ENCODE results near the gene ITLN2.
A peak's percentile ranks its signal among the peaks of the same experiment; 100 is the strongest.
"Not testable (repeated sequence)": the region's sequence is repeated elsewhere in the genome, so short reads cannot be mapped to it uniquely, and the experiment has no call there.

Gene ITLN2

DNA sequence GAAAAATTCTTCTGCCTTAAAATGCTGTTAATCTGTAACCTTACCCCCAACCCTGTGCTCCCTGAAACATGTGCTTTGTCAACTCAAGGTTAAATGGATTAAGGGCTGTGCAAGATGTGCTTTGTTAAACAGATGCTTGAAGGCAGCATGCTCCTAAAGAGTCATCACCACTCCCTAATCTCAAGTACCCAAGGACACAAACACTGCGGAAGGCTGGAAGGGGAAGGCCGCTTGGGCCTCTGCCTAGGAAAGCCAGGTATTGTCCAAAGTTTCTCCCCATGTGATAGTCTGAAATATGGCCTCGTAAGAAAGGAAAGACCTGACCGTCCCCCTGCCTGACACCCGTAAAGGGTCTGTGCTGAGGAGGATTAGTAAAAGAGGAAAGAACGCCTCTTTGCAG lies 41.4 kb downstream of the ITLN2 start:
- not testable (repeated sequence) for H3K27ac Mint-ChIP-seq (ENCODE audit: low read depth); DNase-seq (ENCODE audit: low spot score in 2 of 2); ATAC-seq (replicated peaks; ENCODE audit: extremely low read depth, poor library complexity, severe bottlenecking); H3K36me3 Mint-ChIP-seq (ENCODE audit: insufficient read depth); H3K9me3 Mint-ChIP-seq; H3K4me3 Mint-ChIP-seq; H3K4me1 Mint-ChIP-seq
- H3K27me3 Mint-ChIP-seq, result peaks cover 17% of the 10 kb centered on the region

DNA sequence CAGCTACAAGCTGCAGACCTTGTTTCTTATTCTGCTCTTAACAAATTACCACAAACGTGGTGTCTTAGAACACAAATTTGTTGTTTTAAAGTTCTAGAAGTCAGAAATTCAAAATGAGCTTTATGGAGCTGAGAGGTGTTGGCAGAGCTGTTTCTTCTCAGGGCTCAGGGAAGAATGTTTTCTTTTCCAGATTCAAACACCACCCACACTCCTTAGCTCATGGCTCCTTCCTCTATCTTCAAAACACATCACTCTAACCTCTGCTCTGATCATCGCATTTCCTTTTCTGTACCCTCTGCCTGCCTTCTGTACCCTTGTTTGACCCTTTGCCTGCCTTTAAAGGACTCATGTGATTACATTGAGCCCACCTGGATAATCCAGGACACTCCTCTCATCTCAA lies 42.7 kb downstream of the ITLN2 start:
- Mint-ChIP-seq H3K4me3 (no peak overlapping the region), H3K4me1 (no peaks in the 10 kb centered on the region), H3K36me3 (ENCODE audit: insufficient read depth) (no peaks in the 10 kb centered on the region), H3K27ac (ENCODE audit: low read depth) (no peak overlapping the region), H3K27me3 (peaks cover 12% of the 10 kb centered on the region), H3K9me3 (no peaks in the 10 kb centered on the region)
- DNase-seq (ENCODE audit: low spot score in 2 of 2), result no peak
- no peak for ATAC-seq (replicated peaks; ENCODE audit: extremely low read depth, poor library complexity, severe bottlenecking)

DNA sequence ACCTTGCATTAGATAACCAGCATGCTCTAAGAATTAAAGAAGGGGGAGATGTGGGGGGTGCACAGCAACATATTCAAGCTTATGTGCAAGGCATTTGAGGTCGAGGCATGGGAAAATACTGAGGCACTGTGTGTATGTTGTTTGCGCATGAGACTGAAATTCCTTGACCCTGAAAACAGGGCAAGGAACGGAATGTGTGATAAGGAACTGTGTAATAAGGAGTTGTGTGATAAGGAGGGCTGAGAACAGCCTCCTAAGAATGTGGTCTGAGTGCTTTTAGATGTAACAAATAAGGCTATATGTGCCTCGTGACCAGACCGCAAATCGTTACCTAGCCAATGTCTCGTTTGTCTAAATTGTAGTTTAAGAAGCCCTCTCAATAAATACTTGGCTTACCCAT lies 43.2 kb downstream of the ITLN2 start:
- DNase-seq (ENCODE audit: low spot score in 2 of 2) (no peak), ATAC-seq (replicated peaks; ENCODE audit: extremely low read depth, poor library complexity, severe bottlenecking) (no peak)
- Mint-ChIP-seq H3K27me3 (peaks cover 8% of the 10 kb centered on the region), H3K36me3 (ENCODE audit: insufficient read depth) (no peaks in the 10 kb centered on the region), H3K27ac (ENCODE audit: low read depth) (no peak overlapping the region), H3K4me3 (no peak overlapping the region), H3K9me3 (no peaks in the 10 kb centered on the region), H3K4me1 (no peaks in the 10 kb centered on the region)

DNA sequence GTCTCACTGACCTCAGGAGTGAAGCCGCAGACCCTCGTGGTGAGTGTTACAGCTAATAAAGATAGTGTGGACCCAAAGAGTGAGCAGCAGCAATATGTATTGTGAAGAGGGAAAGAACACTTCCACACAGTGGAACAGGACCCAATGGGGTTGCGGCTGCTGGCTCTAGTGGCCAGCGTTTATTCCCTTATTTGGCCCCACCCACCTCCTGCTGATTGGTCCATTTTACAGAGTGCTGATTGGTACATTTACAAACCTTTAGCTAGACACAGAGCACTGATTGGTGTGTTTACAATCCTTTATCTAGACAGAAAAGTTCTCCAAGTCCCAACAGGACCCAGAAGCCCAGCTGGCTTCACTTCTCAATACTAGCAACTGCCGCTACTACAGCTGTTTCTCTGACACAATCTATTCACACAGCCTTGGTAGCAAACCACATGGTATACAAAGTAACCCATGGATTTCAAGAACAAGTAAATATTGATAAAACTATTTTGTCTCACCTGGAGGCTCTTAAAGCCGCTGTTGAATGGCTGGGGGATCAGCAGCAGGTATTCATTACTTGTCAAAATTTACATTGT lies 44.3 kb downstream of the ITLN2 start:
- DNase-seq (ENCODE audit: low spot score in 2 of 2), result no peak
- H3K36me3 Mint-ChIP-seq (ENCODE audit: insufficient read depth), result no peaks in the 10 kb centered on the region
- H3K4me3 Mint-ChIP-seq, result no peak overlapping the region
- H3K27ac Mint-ChIP-seq (ENCODE audit: low read depth), result no peak overlapping the region
- no peaks in the 10 kb centered on the region for H3K4me1 Mint-ChIP-seq
- no peaks in the 10 kb centered on the region for H3K9me3 Mint-ChIP-seq
- no peaks in the 10 kb centered on the region for H3K27me3 Mint-ChIP-seq
- ATAC-seq (replicated peaks; ENCODE audit: extremely low read depth, poor library complexity, severe bottlenecking), result no peak

DNA sequence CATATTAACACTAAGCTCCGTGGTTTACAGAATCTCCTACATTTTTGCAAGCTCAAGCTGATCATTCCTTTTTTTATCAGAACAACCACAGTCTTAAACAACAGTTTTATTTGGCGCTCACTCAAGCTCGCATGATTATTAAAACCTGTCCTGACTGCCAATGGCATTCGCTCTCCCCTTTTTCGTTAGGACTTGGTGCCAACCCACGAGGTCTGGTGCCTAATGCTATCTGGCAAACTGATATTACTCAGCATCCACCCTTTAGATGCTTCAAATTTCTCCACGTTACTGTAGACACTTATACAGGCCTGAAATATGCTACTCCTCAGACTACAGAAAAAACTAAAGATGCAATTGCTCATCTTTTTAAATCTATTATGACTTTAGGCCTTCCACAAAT lies 46.6 kb downstream of the ITLN2 start:
- Mint-ChIP-seq H3K36me3 (ENCODE audit: insufficient read depth) (no peaks in the 10 kb centered on the region), H3K9me3 (no peaks in the 10 kb centered on the region), H3K27ac (ENCODE audit: low read depth) (peak overlapping the region; percentile 17), H3K4me3 (no peak overlapping the region), H3K4me1 (no peaks in the 10 kb centered on the region), H3K27me3 (no peaks in the 10 kb centered on the region)
- ATAC-seq (replicated peaks; ENCODE audit: extremely low read depth, poor library complexity, severe bottlenecking), result no peak
- DNase-seq (ENCODE audit: low spot score in 2 of 2), result no peak

DNA sequence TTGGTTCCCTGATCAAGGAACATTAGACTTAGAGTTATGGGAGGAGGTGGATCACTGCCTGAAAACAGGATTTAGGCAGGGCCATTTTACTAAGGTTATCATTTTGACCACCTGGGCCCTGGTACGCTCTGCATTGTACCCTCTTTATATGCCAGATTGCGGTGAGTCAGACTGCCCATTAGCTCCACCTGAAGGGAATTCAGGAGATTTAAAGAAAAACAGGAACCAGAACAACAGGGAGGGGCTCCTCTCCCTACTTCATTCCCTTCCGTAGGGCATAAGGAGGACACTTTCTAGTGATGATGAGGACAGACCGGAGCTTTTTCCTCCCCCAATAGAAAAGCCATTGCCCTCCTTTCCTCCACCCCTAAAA lies 49.0 kb downstream of the ITLN2 start:
- Mint-ChIP-seq H3K4me3 (no peak overlapping the region), H3K27ac (ENCODE audit: low read depth) (no peak overlapping the region), H3K4me1 (no peaks in the 10 kb centered on the region), H3K9me3 (no peaks in the 10 kb centered on the region), H3K36me3 (ENCODE audit: insufficient read depth) (peaks cover 2% of the 10 kb centered on the region), H3K27me3 (no peaks in the 10 kb centered on the region)
- DNase-seq (ENCODE audit: low spot score in 2 of 2), result no peak
- ATAC-seq (replicated peaks; ENCODE audit: extremely low read depth, poor library complexity, severe bottlenecking), result no peak

DNA sequence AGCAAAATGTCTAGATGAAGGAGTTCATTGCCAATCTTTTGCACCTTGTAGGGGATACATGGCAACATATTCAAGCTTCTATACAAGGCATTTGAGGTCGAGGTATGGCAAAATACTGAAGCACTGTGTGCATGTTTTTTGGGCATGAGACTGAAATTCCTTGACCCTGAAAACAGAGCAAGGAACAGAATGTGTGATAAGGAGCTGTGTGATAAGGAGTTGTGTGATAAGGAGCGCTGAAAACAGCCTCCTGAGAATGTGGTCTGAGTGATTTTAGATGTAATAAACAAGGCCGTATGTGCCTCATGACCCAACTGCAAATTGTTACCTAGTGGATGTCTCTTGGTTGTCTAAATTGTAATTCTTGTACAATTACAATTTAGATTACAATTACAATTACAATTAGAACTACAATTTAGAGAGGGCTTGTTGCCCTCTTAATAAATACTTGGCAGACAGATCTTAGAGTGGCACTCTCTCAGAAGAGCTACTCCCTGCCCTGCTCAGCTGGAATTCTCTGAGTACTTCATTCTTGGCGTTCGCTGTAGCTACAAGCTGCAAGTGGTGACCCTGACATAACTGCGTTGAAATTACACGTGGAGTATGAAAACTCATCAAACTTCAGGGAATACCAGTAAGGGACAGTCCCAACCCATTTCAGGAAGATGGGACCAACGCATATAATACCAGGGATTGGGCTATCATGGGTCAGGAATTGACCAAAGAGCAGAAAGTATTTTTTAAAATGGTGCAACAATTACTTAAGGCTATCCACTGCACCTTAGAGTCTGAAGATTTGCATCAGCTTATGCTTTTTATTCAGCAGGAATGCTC lies 49.6 kb downstream of the ITLN2 start:
- no peaks in the 10 kb centered on the region for H3K9me3 Mint-ChIP-seq
- H3K4me3 Mint-ChIP-seq, result no peak overlapping the region
- ATAC-seq (replicated peaks; ENCODE audit: extremely low read depth, poor library complexity, severe bottlenecking) (no peak), DNase-seq (ENCODE audit: low spot score in 2 of 2) (no peak)
- no peaks in the 10 kb centered on the region for H3K27me3 Mint-ChIP-seq
- H3K27ac Mint-ChIP-seq (ENCODE audit: low read depth), result no peak overlapping the region
- H3K4me1 Mint-ChIP-seq, result no peaks in the 10 kb centered on the region
- peaks cover 2% of the 10 kb centered on the region for H3K36me3 Mint-ChIP-seq (ENCODE audit: insufficient read depth)

DNA sequence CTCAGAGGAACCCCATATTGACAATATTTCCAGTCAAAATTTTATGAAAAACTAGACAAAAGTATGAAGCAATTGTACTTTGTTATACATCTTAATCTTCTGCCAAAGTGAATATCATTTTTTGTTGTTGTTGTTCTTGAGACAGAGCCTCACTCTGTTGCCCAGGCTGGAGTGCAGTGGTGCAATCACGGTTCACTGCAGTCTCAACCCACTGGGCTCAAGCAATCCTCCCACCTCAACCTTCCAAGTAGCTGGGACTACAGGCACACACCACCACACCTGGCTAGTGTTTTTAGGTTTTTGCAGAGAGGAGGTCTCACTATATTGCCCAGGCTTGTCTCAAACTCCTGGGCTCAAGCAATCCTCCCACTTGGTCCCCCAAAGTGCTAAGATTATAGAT lies 52.4 kb downstream of the ITLN2 start:
- not testable (repeated sequence) for H3K27me3 Mint-ChIP-seq; ATAC-seq (replicated peaks; ENCODE audit: extremely low read depth, poor library complexity, severe bottlenecking); H3K4me3 Mint-ChIP-seq; H3K4me1 Mint-ChIP-seq; H3K9me3 Mint-ChIP-seq; H3K27ac Mint-ChIP-seq (ENCODE audit: low read depth); H3K36me3 Mint-ChIP-seq (ENCODE audit: insufficient read depth); DNase-seq (ENCODE audit: low spot score in 2 of 2)

DNA sequence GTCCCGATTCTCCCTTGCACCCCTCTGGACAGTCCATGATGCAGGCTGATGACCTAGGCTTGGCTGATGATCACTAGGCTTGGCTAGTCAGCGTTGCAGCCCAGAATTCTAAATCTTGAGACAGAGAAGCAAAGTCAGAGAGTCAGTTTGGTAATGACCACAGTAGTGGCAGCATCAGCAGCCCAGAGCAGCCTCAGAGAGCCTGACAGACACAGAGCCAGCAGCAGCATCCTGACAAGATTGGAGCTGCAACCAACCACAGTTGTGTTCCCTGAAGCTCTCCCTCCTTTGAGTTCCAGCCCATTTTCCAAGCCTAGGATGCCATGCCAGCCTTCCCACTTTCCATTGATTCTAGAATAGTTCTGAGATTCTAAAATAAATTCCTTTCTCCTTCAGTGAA lies 52.8 kb downstream of the ITLN2 start:
- DNase-seq (ENCODE audit: low spot score in 2 of 2) (no peak), ATAC-seq (replicated peaks; ENCODE audit: extremely low read depth, poor library complexity, severe bottlenecking) (no peak)
- Mint-ChIP-seq H3K27me3 (no peaks in the 10 kb centered on the region), H3K27ac (ENCODE audit: low read depth) (no peak overlapping the region), H3K4me3 (no peak overlapping the region), H3K36me3 (ENCODE audit: insufficient read depth) (peaks cover 2% of the 10 kb centered on the region), H3K9me3 (no peaks in the 10 kb centered on the region), H3K4me1 (no peaks in the 10 kb centered on the region)

DNA sequence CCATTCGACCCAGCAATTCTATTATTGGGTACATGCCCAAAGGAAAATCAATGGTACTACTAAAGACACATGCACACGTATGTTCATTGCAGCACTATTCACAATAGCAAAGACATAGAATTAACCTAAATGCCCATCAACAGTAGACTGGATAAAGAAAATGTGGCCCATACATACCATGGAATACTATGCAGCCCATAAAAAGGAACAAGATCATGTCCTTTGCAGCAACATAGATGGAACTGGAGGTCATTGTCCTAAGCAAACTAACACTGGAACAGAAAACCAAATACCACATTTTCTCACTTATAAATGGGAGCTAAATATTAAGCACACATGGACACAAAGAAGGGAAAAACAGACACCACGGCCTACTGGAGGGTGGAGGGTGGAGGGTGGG lies 53.9 kb downstream of the ITLN2 start:
- H3K27me3 Mint-ChIP-seq; H3K27ac Mint-ChIP-seq (ENCODE audit: low read depth); DNase-seq (ENCODE audit: low spot score in 2 of 2); H3K9me3 Mint-ChIP-seq; H3K4me3 Mint-ChIP-seq; H3K36me3 Mint-ChIP-seq (ENCODE audit: insufficient read depth); ATAC-seq (replicated peaks; ENCODE audit: extremely low read depth, poor library complexity, severe bottlenecking); H3K4me1 Mint-ChIP-seq: not testable (repeated sequence)

Data from central memory CD8-positive, alpha-beta T cell (primary cell).